Mesothelial cell of epicardium (in vitro differentiated cells): Measurements from ENCODE around the gene ROBO2. TPM values are rescaled to one million over a fixed set of nuclear protein-coding genes. Genes with fewer than 3 reads are reported as not detected.

Experiments
- DNase-seq, 2 experiments: peaks; one replicate each; pipeline ENCODE4 v3.0.0; 2021; ENCODE audit warnings: low spot score in 2 of 2; ENCODE audit not compliant: unreplicated experiment in 2 of 2
- H3K27ac Mint-ChIP-seq: 2 replicates; pipeline ENCODE4 v1.8.0; 2021; ENCODE audit warnings: mixed read lengths
- H3K27me3 Mint-ChIP-seq: 2 replicates; pipeline ENCODE4 v1.8.0; 2021; ENCODE audit warnings: low read depth, mixed read lengths
- H3K36me3 Mint-ChIP-seq: 2 replicates; pipeline ENCODE4 v1.8.0; 2021; ENCODE audit warnings: mixed read lengths
- H3K4me1 Mint-ChIP-seq: 2 replicates; pipeline ENCODE4 v1.8.0; 2021; ENCODE audit warnings: mixed read lengths
- H3K4me3 Mint-ChIP-seq: 2 replicates; pipeline ENCODE4 v1.8.0; 2021; ENCODE audit warnings: mild to moderate bottlenecking, moderate library complexity, mixed read lengths
- H3K9me3 Mint-ChIP-seq: 2 replicates; pipeline ENCODE4 v1.8.0; 2021; ENCODE audit warnings: mixed read lengths
- total RNA-seq: library from RNA; stranded (reverse); gene quantifications from 3 replicates; pipeline ENCODE4 v1.2.1, GENCODE V29; 2021
- TF ChIP-seq, protein P1 (sequence below): fragments of 200-600 bp; sonication (generic); IDR thresholded peaks from one replicate; pipeline ENCODE4 v1.5.0; 2021; ENCODE audit warnings: antibody characterized with exemption; ENCODE audit not compliant: unreplicated experiment

ROBO2 gene
- total RNA-seq, 1 donor from 2014 or later = 82.3 TPM

DNA sequence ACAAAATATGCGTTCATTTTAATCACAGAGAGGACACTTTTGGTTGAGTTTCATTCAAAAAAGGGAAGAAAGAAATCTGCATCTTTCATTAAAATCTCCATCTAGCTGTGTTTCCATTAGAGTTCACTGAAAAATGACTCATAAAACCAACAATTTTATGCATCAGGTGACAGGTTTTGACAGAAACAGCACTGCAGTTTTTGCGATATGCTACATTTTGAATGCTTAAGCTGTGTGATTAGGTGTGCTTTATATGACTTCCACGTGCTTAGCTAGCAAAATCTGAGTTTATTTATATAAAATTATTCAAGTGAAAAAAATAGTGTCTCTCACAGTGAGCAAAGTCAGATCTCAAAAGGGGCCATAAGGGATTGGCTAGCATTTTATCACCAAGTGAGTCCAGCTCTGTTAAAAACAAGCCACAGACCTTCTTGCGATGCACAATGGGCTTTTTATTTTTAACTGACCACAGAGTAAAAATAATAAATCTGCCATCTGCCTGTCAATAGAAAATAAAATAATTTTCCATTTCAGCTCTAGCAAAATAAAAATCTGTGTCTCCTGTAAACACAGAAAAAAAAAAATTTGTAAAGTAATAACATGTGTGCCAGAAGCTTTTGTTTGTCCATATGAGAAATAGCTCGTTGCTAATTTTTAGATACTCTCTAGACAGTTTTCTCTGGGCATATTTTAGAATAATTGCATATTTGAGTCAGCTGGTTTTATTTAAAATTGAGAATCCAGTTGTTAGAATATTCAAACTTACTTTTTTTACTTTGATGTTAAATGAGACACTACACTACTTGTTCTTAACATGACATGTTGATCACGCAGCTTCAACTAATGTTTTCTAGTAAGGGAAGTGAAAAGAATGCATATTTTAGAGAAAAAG, 409.8 kb downstream of the ROBO2 start:
- H3K4me1 Mint-ChIP-seq = no peaks in the 10 kb centered on the region
- no peaks in the 10 kb centered on the region for H3K36me3 Mint-ChIP-seq
- H3K9me3 Mint-ChIP-seq = peaks cover 12% of the 10 kb centered on the region
- H3K4me3 Mint-ChIP-seq = no peak overlapping the region
- H3K27me3 Mint-ChIP-seq = no peaks in the 10 kb centered on the region
- TF ChIP-seq, protein P1, sequence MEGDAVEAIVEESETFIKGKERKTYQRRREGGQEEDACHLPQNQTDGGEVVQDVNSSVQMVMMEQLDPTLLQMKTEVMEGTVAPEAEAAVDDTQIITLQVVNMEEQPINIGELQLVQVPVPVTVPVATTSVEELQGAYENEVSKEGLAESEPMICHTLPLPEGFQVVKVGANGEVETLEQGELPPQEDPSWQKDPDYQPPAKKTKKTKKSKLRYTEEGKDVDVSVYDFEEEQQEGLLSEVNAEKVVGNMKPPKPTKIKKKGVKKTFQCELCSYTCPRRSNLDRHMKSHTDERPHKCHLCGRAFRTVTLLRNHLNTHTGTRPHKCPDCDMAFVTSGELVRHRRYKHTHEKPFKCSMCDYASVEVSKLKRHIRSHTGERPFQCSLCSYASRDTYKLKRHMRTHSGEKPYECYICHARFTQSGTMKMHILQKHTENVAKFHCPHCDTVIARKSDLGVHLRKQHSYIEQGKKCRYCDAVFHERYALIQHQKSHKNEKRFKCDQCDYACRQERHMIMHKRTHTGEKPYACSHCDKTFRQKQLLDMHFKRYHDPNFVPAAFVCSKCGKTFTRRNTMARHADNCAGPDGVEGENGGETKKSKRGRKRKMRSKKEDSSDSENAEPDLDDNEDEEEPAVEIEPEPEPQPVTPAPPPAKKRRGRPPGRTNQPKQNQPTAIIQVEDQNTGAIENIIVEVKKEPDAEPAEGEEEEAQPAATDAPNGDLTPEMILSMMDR = no peak
- no peak for DNase-seq
- no peak overlapping the region for H3K27ac Mint-ChIP-seq

DNA sequence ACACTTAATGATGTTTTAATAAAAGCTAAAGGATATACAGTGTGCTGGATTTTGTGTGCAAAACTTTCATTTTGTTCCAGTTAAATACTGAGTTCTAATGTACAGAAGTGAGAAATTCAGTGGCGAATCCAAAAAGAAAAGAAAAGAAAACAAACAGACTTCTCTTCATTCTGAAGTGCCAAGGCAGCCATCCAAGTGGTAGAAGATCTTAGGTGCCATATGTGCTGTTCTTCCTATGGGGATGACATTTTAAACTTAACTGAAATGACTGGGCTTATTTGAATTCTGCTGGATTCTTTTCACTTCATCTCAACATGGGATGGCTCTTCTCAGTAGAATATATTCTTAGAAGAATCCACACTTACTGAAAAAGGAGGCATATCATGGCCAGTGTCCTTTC, 416.5 kb downstream of the ROBO2 start:
- Mint-ChIP-seq H3K9me3 (peaks cover 22% of the 10 kb centered on the region), H3K27ac (no peak overlapping the region), H3K27me3 (no peaks in the 10 kb centered on the region), H3K4me1 (no peaks in the 10 kb centered on the region), H3K36me3 (no peaks in the 10 kb centered on the region), H3K4me3 (no peak overlapping the region)
- TF ChIP-seq, protein P1 = no peak
- no peak for DNase-seq

DNA sequence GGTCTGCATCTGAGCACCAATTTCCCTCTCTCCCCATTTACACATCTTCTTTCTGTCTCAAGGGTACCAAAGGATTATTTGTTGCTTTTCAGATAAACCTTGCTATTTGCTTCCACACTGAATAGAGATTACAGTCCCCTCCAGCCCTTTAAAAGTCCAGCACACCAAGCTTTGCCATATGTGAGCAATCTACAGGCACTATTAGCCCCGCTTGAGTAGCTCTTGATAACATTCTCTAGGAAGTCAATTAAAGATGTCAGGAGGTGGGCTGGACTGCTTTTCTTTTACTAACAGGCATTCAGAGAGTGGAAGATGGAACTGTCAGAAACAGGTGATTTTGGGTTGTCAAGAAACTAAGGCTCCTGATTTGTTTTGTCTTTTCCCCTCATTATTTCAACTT, 417.0 kb downstream of the ROBO2 start:
- Mint-ChIP-seq H3K36me3 (no peaks in the 10 kb centered on the region), H3K4me3 (no peak overlapping the region), H3K9me3 (peaks cover 21% of the 10 kb centered on the region), H3K27ac (no peak overlapping the region), H3K27me3 (no peaks in the 10 kb centered on the region), H3K4me1 (no peaks in the 10 kb centered on the region)
- DNase-seq = no peak
- TF ChIP-seq, protein P1 = no peak

- DNase-seq = no peak
- no peaks in the 10 kb centered on the region for H3K4me1 Mint-ChIP-seq
- H3K27ac Mint-ChIP-seq = no peak overlapping the region
- peaks cover 12% of the 10 kb centered on the region for H3K9me3 Mint-ChIP-seq
- H3K27me3 Mint-ChIP-seq = no peaks in the 10 kb centered on the region
- no peaks in the 10 kb centered on the region for H3K36me3 Mint-ChIP-seq
- TF ChIP-seq, protein P1 = no peak
- no peak overlapping the region for H3K4me3 Mint-ChIP-seq
These were observed 420.0 kb downstream of the ROBO2 start for GRCh38 chr3:77459926-77460325.

DNA sequence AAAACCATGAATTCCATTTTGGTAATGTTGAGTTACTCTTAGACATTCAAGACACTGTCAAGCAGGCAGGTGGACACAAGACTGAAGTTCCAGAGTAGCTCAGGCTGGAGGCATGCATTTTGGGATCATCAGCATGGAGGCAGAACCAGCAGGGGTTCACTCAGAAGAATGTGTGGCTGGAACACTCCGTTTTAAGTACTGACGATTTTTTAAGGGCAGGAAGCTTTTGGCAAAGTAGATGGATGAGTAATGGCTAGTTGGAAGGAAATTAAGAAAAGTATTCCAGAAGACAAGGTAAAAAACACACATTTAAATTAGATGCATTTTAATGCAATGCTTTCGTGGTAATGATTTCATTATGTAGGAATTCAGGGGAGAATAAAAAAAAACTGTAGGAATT, 420.4 kb downstream of the ROBO2 start:
- no peak overlapping the region for H3K27ac Mint-ChIP-seq
- no peak overlapping the region for H3K4me3 Mint-ChIP-seq
- TF ChIP-seq, protein P1 = no peak
- peaks cover 15% of the 10 kb centered on the region for H3K9me3 Mint-ChIP-seq
- no peaks in the 10 kb centered on the region for H3K27me3 Mint-ChIP-seq
- H3K36me3 Mint-ChIP-seq = no peaks in the 10 kb centered on the region
- DNase-seq = no peak
- no peaks in the 10 kb centered on the region for H3K4me1 Mint-ChIP-seq
